Testis (tissue), 3 donors: ENCODE data around the gene MYBPH. TPM values are rescaled to one million over a fixed set of nuclear protein-coding genes. Genes with fewer than 3 reads are reported as not detected.
A peak's percentile ranks its signal among the peaks of the same experiment; 100 is the strongest.

Experiments used
- DNase-seq: peaks from one replicate; pipeline ENCODE4 v3.0.0-alpha.2; 2019
- H3K27ac ChIP-seq, 2 donors: fragments of 200-600 bp; sonication (generic); one replicate each; pipeline ENCODE4 v1.5.1; 2019
- H3K27me3 ChIP-seq: fragments of 200-600 bp; sonication (generic); one replicate; pipeline ENCODE4 v1.5.1; 2019
- H3K36me3 ChIP-seq: fragments of 200-600 bp; sonication (generic); one replicate; pipeline ENCODE4 v1.5.1; 2017; ENCODE audit warnings: low read depth; ENCODE audit errors: missing control alignments
- H3K4me1 ChIP-seq: fragments of 200-600 bp; sonication (generic); one replicate; pipeline ENCODE4 v1.5.1; 2019
- H3K4me3 ChIP-seq, 2 donors: fragments of 200-600 bp; sonication (generic); one replicate each; pipeline ENCODE4 v1.5.1; 2017 to 2019
- H3K9me3 ChIP-seq: fragments of 200-600 bp; sonication (generic); one replicate; pipeline ENCODE4 v1.5.1; 2017
- CTCF ChIP-seq, 3 experiments: fragments of 450-650 bp in 2 of 3; fragments of 200-600 bp in 1 of 3; sonication (generic) in 1 of 3; IDR thresholded peaks; one replicate each; pipeline ENCODE4 v1.5.1; 2016 to 2019; ENCODE audit warnings: antibody characterized with exemption in 3 of 3, mild to moderate bottlenecking in 2 of 3, moderate library complexity in 1 of 3
- POLR2A ChIP-seq: fragments of 450-650 bp; IDR thresholded peaks from one replicate; pipeline ENCODE4 v1.6.1; 2017; ENCODE audit warnings: antibody characterized with exemption, mild to moderate bottlenecking, moderate library complexity
- WGBS, 2 donors: methylation state at CpG; one replicate each; pipeline ENCODE4 v1.1.5; 2018; 5-methylcytosine and 5-hydroxymethylcytosine counted together
- intact Hi-C: fragments of 100-400 bp; cut with DNase I; formaldehyde crosslinking; loops from one replicate; pipeline ENCODE4 v1.15.1; 2023; ENCODE audit warnings: low total_unique reads
- polyA plus RNA-seq: library from polyadenylated mRNA; stranded (reverse); fragments of 350-450 nt; fragmentation: Illumina TruSeq; extraction: RNeasy Lipid Tissue Mini Kit (QIAGEN cat#74804); gene quantifications from one replicate; pipeline ENCODE4 v1.2.3, GENCODE V29; 2014; ENCODE audit warnings: low read depth, low replicate concordance; ENCODE audit not compliant: insufficient read depth
- total RNA-seq, 2 donors: library from RNA; depleted of rRNA; stranded (reverse); fragments of >200 nt; gene quantifications; one replicate each; pipeline ENCODE4 v1.2.3, GENCODE V29; 2016

The MYBPH gene
- total and polyA plus RNA-seq, 3 donors from 2014 or later, result 0.16 to 2.9 (median 0.25) TPM

DNA sequence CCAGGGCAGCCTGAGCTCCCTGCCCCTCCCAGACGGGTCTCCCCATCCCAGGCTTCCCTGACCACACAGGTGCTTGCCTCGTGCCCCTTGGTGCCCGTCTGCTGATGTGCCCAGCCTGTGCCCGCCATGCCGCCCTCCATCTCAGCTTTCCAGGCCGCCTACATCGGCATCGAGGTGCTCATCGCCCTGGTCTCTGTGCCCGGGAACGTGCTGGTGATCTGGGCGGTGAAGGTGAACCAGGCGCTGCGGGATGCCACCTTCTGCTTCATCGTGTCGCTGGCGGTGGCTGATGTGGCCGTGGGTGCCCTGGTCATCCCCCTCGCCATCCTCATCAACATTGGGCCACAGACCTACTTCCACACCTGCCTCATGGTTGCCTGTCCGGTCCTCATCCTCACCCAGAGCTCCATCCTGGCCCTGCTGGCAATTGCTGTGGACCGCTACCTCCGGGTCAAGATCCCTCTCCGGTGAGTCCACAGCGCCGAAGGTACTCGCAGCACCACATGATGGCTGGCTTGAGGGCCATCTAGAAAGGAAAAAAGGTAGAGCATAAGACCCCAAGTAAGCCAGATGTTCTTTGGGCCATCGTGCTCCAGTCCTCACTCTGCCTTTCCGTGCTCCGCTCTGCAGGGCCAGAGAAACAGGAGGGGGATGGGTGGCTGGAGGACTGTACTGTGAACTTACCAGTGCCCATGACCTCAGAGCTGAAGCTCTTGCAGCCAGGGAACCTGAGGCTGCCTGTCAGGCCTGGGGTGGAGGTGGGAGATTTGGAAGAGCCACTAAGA is 46.7 kb downstream of the MYBPH start:
- 49 to 58% methylated on average over 10 to 29 of the region's 29 CpGs for WGBS, 2 donors
- H3K4me3 ChIP-seq, result peak overlapping the region; percentile 39 to 59

GRCh38 chr1:203128431-203128715 is 47.3 kb downstream of the MYBPH start:
- no peak for DNase-seq
- 0 to 25% methylated on average over 2 to 7 of the region's 7 CpGs for WGBS, 2 donors
- no peaks in the 10 kb centered on the region for H3K36me3 ChIP-seq
- peaks cover 46% of the 10 kb centered on the region for H3K4me1 ChIP-seq
- H3K9me3 ChIP-seq, result no peaks in the 10 kb centered on the region
- intact Hi-C loops, result no loop called here
- H3K4me3 ChIP-seq, result peak overlapping the region; percentile 39 to 59
- no peaks in the 10 kb centered on the region for H3K27me3 ChIP-seq
- H3K27ac ChIP-seq, result peak overlapping the region; percentile 5 to 61
- TF ChIP-seq POLR2A (no peak), CTCF (IDR thresholded peaks at IDR 0.05) (peak in 1 of 3 experiments; percentile 1)

More for the DNA sequence above, 46.7 kb downstream of the MYBPH start:
- no peak overlapping the region for H3K27ac ChIP-seq
- H3K4me1 ChIP-seq, result peaks cover 46% of the 10 kb centered on the region
- H3K9me3 ChIP-seq, result no peaks in the 10 kb centered on the region
- H3K27me3 ChIP-seq, result no peaks in the 10 kb centered on the region
- peak; percentile 51 for DNase-seq
- intact Hi-C loops, result no loop called here
- H3K36me3 ChIP-seq, result no peaks in the 10 kb centered on the region
- no peak for TF ChIP-seq CTCF (IDR thresholded peaks at IDR 0.05)
- no peak for TF ChIP-seq POLR2A

- 0% methylated on average over 5 to 51 of the region's 51 CpGs for WGBS, 2 donors
- Histone ChIP-seq H3K27ac (peak within 1 kb of the TSS; percentile 5 to 61), H3K9me3 (no peaks in the 10 kb centered on the region), H3K4me1 (peaks cover 43% of the 10 kb centered on the region), H3K4me3 (peak within 1 kb of the TSS; percentile 39 to 59), H3K36me3 (no peaks in the 10 kb centered on the region), H3K27me3 (no peaks in the 10 kb centered on the region)
- TF ChIP-seq POLR2A, result no peak
- peak in 2 of 3 experiments; percentile 5 to 13 for TF ChIP-seq CTCF (IDR thresholded peaks at IDR 0.05)
- intact Hi-C loops, result no loop called here
- peak; percentile 91 for DNase-seq
Measured at GRCh38 chr1:203127666-203128430, 47.8 kb downstream of the MYBPH start, which contains the start of gene ADORA1. TSS of gene ADORA1 (plus strand) at chr1:203127726. CDS start at chr1:203128842, 1,116 bp downstream.

GRCh38 chr1:203126866-203127665 is 48.6 kb downstream of the MYBPH start:
- intact Hi-C loops, result no loop called here
- 15 to 22% methylated on average over 12 of the region's 12 CpGs for WGBS, 2 donors
- TF ChIP-seq POLR2A, result no peak
- no peak for TF ChIP-seq CTCF (IDR thresholded peaks at IDR 0.05)
- peak; percentile 32 for DNase-seq
- peak overlapping the region; percentile 39 to 59 for H3K4me3 ChIP-seq
- peaks cover 43% of the 10 kb centered on the region for H3K4me1 ChIP-seq
- H3K9me3 ChIP-seq, result no peaks in the 10 kb centered on the region
- H3K27ac ChIP-seq, result peak overlapping the region; percentile 5 to 61
- no peaks in the 10 kb centered on the region for H3K27me3 ChIP-seq
- H3K36me3 ChIP-seq, result no peaks in the 10 kb centered on the region
